ENCODE data around the gene FLNB. TPM values are rescaled to one million over a fixed set of nuclear protein-coding genes. Genes with fewer than 3 reads are reported as not detected.

FLNB gene
- total and polyA plus RNA-seq, 8 donors = 80.1 to 126 (median 93.3) TPM

DNA sequence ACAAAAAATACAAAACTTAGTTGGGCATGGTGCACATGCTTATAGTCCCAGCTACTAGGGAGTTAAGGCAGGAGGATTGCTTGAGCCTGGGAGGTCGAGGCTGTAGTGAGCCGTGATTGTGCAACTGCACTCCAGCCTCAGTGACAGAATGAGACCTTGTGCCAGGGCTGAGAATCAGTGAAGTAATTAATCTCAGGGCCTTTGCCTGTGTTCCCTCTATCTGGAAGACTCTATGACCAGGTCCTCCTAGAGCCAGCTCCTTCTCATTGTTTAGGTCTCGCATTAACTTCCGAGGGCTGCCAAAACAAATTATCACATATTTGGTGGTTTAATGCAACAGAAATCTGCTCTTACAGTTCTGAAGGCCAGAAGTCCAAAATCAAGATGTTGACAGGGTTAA lies 41.4 kb upstream of the FLNB start:
- Histone ChIP-seq H3K9me3 (no peaks in the 10 kb centered on the region), H3K4me3 (no peak overlapping the region), H3K36me3 (no peaks in the 10 kb centered on the region), H3K4me1 (peaks cover 0 to 3% of the 10 kb centered on the region in 2 donors), H3K27ac (no peak overlapping the region), H3K27me3 (no peaks in the 10 kb centered on the region)
- TF ChIP-seq, protein P1, sequence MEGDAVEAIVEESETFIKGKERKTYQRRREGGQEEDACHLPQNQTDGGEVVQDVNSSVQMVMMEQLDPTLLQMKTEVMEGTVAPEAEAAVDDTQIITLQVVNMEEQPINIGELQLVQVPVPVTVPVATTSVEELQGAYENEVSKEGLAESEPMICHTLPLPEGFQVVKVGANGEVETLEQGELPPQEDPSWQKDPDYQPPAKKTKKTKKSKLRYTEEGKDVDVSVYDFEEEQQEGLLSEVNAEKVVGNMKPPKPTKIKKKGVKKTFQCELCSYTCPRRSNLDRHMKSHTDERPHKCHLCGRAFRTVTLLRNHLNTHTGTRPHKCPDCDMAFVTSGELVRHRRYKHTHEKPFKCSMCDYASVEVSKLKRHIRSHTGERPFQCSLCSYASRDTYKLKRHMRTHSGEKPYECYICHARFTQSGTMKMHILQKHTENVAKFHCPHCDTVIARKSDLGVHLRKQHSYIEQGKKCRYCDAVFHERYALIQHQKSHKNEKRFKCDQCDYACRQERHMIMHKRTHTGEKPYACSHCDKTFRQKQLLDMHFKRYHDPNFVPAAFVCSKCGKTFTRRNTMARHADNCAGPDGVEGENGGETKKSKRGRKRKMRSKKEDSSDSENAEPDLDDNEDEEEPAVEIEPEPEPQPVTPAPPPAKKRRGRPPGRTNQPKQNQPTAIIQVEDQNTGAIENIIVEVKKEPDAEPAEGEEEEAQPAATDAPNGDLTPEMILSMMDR (IDR thresholded peaks at IDR 0.05) = no peak
- intact Hi-C loops (cut with DNase I) = no loop called here
- no peak for ATAC-seq
- DNase-seq = no peak

DNA sequence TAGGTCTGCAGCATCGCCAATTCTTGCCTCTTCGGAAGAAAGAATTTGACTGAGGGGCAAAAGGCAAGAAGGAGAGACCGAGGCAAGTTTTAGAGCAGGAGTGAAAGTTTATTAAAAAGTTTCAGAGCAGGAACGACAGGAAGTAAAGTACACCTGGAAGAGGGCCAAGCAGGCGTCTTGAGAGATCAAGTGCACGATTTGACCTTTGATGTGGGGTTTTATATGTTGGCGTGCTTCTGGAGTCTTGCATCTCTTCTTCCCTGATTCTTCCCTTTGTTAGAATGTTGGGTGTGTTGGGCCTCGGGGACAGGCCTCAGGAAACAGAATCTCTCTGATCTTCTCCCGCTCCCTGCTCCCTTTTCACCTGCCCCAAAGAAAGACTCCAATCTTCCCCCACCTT lies 40.6 kb upstream of the FLNB start:
- H3K9me3 ChIP-seq = no peaks in the 10 kb centered on the region
- TF ChIP-seq, protein P1 (IDR thresholded peaks at IDR 0.05) = no peak
- intact Hi-C loops (cut with DNase I) = no loop called here
- DNase-seq (no peak), ATAC-seq (no peak)
- peaks cover 0 to 10% of the 10 kb centered on the region in 2 donors for H3K4me1 ChIP-seq
- no peak overlapping the region for H3K27ac ChIP-seq
- H3K27me3 ChIP-seq = no peaks in the 10 kb centered on the region
- no peaks in the 10 kb centered on the region for H3K36me3 ChIP-seq
- H3K4me3 ChIP-seq = no peak overlapping the region

DNA sequence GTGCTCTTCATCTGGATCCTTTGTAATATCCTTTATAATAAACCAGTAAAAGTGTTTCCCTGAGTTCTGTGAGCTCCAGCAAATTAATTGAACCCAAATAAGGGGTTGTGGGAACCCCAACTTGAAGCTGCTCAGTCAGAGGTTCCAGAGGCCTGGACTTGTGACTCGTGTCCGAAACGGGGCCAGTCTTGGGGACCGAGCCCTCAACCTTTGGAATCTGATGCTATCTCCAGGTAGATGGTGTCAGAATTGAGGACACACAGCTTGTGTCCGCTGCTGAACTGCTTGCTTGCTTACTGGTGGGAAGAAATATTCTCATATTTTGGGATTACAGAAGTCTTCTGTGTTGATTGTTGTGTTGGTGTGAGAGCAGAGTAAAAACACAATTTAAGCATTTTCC lies 39.7 kb upstream of the FLNB start:
- Histone ChIP-seq H3K36me3 (no peaks in the 10 kb centered on the region), H3K27ac (no peak overlapping the region), H3K9me3 (no peaks in the 10 kb centered on the region), H3K4me1 (peaks cover 0 to 10% of the 10 kb centered on the region in 2 donors), H3K4me3 (no peak overlapping the region), H3K27me3 (no peaks in the 10 kb centered on the region)
- no peak for DNase-seq
- no peak for ATAC-seq
- intact Hi-C loops (cut with DNase I) = no loop called here
- TF ChIP-seq, protein P1 (IDR thresholded peaks at IDR 0.05) = no peak

DNA sequence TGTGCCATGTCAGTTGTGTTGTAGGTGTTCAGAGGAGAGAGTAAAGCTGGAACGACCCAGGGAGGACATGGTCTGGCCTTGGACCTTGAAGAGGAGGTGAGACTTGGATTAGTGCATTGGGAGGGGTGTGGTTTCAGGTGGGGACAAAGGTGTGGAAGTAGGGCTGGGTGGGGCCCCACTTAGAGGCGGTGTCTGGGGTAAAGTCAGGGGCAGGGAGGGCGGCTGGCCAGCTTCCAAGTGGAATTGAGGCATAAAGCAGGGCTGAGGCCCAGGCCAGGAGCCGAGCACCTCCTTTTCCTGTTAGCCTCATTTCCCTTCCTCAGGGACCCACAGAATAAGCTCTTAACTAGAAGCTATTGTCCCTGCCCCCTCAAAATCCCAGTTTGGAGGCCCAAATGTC lies 36.2 kb upstream of the FLNB start:
- intact Hi-C loops (cut with DNase I) = no loop called here
- peaks cover 0 to 22% of the 10 kb centered on the region in 2 donors for H3K4me1 ChIP-seq
- DNase-seq = no peak
- ATAC-seq = no peak
- no peak overlapping the region for H3K27ac ChIP-seq
- no peaks in the 10 kb centered on the region for H3K36me3 ChIP-seq
- TF ChIP-seq, protein P1 (IDR thresholded peaks at IDR 0.05) = no peak
- H3K9me3 ChIP-seq = no peaks in the 10 kb centered on the region
- H3K27me3 ChIP-seq = no peaks in the 10 kb centered on the region
- H3K4me3 ChIP-seq = no peak overlapping the region

DNA sequence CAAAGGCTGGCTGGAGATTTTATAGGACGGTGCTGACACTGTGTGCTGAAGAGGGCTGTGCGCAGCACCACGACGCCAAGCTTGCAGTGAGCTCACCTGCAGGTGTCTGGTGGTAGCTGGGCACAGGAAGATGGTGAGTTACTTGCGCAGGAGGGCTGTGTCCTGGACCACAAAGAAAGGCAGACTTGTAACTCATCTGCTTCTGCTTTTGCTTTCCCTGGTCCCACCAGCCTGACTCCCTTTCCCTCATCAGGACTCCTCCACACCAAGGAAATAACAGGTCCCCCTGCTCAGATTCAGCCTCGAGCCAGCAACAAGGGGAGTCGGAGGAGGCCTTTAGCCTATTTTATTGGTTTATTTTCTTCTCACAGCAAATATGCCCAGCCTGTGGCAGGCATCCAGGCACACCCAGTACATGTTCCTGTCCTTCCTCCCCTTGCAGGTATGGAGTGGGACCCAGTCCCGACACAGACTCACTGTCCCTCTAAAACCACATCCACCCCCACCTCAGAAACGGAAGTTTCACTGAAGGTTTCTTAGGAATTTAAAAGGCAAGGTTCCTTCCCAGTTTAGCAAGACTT lies 35.6 kb upstream of the FLNB start:
- Histone ChIP-seq H3K36me3 (no peaks in the 10 kb centered on the region), H3K27ac (no peak overlapping the region), H3K4me3 (no peak overlapping the region), H3K4me1 (peaks cover 0 to 22% of the 10 kb centered on the region in 2 donors), H3K27me3 (no peaks in the 10 kb centered on the region), H3K9me3 (no peaks in the 10 kb centered on the region)
- TF ChIP-seq, protein P1 (IDR thresholded peaks at IDR 0.05) = no peak
- ATAC-seq (peak; percentile 5), DNase-seq (no peak)
- intact Hi-C loops (cut with DNase I) = no loop called here

Measured in left lung (tissue), 10 donors.